ENCODE results near the gene GPR78. TPM values are rescaled to one million over a fixed set of nuclear protein-coding genes. Genes with fewer than 3 reads are reported as not detected.

Gene GPR78
- total and polyA plus RNA-seq, 2 of the 13 experiments (the other 11 are each of a cell fraction or from before 2014, with no cell fraction given), result 0.01 to 0.07 TPM

DNA sequence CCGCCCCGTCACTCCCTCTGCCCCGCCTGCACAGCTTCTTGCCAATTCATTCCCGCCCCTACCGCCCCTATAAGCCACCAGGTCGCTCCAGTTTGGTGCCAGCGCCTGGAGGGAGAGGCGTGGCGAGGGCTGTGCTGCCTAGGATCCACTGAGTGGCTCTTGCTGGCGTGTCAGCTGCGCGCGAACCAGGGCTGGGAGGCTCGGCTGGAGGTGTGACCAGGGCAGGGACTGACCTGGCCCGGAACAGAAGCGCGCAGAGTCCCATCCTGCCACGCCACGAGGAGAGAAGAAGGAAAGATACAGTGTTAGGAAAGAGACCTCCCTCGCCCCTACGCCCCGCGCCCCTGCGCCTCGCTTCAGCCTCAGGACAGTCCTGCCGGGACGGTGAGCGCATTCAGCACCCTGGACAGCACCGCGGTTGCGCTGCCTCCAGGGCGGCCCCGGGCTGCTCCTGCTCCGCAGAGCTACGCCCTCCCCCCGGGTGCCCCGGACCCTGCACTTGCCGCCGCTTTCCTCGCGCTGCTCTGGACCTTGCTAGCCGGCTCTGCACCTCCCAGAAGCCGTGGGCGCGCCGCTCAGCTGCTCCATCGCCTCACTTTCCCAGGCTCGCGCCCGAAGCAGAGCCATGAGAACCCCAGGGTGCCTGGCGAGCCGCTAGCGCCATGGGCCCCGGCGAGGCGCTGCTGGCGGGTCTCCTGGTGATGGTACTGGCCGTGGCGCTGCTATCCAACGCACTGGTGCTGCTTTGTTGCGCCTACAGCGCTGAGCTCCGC lies at the start of gene GPR78 (continued):
- TF ChIP-seq PLSCR1 (CRISPR knock-in tag; IDR thresholded peaks at IDR 0.05; ENCODE audit: borderline replicate concordance) (no peak), IRX3 (CRISPR knock-in tag; IDR thresholded peaks at IDR 0.05; ENCODE audit: borderline replicate concordance, low read depth) (no peak), MYC (CRISPR knock-in tag; IDR thresholded peaks at IDR 0.05; ENCODE audit: borderline replicate concordance) (no peak), ZNF234 (CRISPR knock-in tag; conservative IDR thresholded peaks at IDR 0.05) (no peak), ZNF775 (CRISPR knock-in tag; IDR thresholded peaks at IDR 0.05; ENCODE audit: borderline replicate concordance) (no peak), TRIM24 (CRISPR knock-in tag; IDR thresholded peaks at IDR 0.05) (no peak), THRA (CRISPR knock-in tag; IDR thresholded peaks at IDR 0.05; ENCODE audit: borderline replicate concordance) (peak; percentile 78; the same call in 1 of the 2 replicates), MEIS1 (CRISPR knock-in tag; IDR thresholded peaks at IDR 0.05; ENCODE audit: borderline replicate concordance) (no peak), ZNF562 (CRISPR knock-in tag; IDR thresholded peaks at IDR 0.05; ENCODE audit: borderline replicate concordance) (no peak), ZMYM3 (CRISPR knock-in tag; IDR thresholded peaks at IDR 0.05) (no peak), NFIB (CRISPR knock-in tag; IDR thresholded peaks at IDR 0.05; ENCODE audit: borderline replicate concordance) (no peak), PAX8 (CRISPR knock-in tag; IDR thresholded peaks at IDR 0.05; ENCODE audit: borderline replicate concordance) (no peak), TEAD3 (CRISPR knock-in tag; optimal IDR thresholded peaks at IDR 0.05; ENCODE audit: borderline replicate concordance) (peak; percentile 20), CC2D1A (CRISPR knock-in tag; IDR thresholded peaks at IDR 0.05) (no peak), CBFB (CRISPR knock-in tag; IDR thresholded peaks at IDR 0.05) (peak; percentile 75; the same call in 1 of the 2 replicates), KAT8 (CRISPR knock-in tag; IDR thresholded peaks at IDR 0.05) (no peak), ZNF232 (CRISPR knock-in tag; IDR thresholded peaks at IDR 0.05; ENCODE audit: borderline replicate concordance) (peak; percentile 85; the same call in 1 of the 2 replicates), SKIL (CRISPR knock-in tag; IDR thresholded peaks at IDR 0.05; ENCODE audit: borderline replicate concordance) (no peak), ZNF382 (CRISPR knock-in tag; IDR thresholded peaks at IDR 0.05; ENCODE audit: borderline replicate concordance) (no peak)
- TF ChIP-seq, protein P1, sequence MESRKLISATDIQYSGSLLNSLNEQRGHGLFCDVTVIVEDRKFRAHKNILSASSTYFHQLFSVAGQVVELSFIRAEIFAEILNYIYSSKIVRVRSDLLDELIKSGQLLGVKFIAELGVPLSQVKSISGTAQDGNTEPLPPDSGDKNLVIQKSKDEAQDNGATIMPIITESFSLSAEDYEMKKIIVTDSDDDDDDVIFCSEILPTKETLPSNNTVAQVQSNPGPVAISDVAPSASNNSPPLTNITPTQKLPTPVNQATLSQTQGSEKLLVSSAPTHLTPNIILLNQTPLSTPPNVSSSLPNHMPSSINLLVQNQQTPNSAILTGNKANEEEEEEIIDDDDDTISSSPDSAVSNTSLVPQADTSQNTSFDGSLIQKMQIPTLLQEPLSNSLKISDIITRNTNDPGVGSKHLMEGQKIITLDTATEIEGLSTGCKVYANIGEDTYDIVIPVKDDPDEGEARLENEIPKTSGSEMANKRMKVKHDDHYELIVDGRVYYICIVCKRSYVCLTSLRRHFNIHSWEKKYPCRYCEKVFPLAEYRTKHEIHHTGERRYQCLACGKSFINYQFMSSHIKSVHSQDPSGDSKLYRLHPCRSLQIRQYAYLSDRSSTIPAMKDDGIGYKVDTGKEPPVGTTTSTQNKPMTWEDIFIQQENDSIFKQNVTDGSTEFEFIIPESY (CRISPR knock-in tag; IDR thresholded peaks at IDR 0.05), result no peak; the same call in 1 of the 2 replicates
- TF ChIP-seq, protein P2, sequence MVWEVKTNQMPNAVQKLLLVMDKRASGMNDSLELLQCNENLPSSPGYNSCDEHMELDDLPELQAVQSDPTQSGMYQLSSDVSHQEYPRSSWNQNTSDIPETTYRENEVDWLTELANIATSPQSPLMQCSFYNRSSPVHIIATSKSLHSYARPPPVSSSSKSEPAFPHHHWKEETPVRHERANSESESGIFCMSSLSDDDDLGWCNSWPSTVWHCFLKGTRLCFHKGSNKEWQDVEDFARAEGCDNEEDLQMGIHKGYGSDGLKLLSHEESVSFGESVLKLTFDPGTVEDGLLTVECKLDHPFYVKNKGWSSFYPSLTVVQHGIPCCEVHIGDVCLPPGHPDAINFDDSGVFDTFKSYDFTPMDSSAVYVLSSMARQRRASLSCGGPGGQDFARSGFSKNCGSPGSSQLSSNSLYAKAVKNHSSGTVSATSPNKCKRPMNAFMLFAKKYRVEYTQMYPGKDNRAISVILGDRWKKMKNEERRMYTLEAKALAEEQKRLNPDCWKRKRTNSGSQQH (CRISPR knock-in tag; IDR thresholded peaks at IDR 0.05; ENCODE audit: low read depth), result peak; percentile 68; the same call in 1 of the 2 replicates
